GM10266 (cell line): Measurements from ENCODE around the gene KRTAP4-11.
A peak's percentile ranks its signal among the peaks of the same experiment; 100 is the strongest.
"Not testable (repeated sequence)": the region's sequence is repeated elsewhere in the genome, so short reads cannot be mapped to it uniquely, and the experiment has no call there.

Source experiments
- DNase-seq: peaks from one replicate; pipeline ENCODE4 v3.0.0; 2012; ENCODE audit errors: extremely low spot score
- TF ChIP-seq, protein P1 (sequence below): IDR thresholded peaks from 2 replicates; pipeline ENCODE4 v1.5.1; 2012; ENCODE audit warnings: mild to moderate bottlenecking, low read depth; ENCODE audit not compliant: control insufficient read depth, insufficient read depth; ENCODE audit errors: missing control alignments

Gene KRTAP4-11

DNA sequence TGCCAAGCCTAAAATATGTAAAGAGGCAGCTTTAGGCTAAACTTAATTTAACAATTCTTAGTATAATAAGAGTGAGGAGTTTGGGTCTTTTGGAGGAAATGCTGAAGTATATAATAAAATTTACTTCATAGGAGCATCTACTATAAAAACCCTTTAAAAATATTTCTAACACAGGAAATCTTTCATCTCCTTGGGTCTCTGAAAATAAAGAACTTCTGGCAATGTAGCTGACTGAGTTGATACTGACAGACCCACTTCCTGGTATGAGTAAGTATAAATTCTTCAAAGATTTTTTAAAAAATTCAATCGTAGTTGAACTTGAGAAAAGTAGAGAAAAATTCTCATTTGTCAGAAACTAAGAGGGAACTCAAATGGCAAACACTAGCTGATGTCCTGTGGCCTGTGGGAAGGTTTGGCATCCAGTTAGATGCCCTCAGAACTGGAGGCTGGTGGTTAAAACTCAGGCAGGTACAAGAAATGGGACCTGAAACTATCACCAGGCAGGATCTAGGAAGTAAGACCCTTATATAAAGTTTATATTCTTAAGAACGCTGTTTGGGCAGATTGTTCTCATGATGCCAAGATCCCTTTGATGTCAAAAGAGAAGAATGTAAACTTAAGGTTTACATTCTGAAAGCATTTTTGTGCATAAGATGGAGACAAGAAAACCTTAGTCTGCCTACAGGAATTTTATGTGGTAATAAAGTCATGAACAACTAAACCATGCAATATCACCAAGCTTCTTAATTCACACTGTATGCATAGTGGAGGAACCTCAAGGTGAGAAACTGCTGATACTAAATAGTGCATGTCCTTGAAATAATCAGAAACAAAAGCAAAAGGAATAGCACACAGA, 15.9 kb upstream of the KRTAP4-11 start:
- TF ChIP-seq, protein P1, sequence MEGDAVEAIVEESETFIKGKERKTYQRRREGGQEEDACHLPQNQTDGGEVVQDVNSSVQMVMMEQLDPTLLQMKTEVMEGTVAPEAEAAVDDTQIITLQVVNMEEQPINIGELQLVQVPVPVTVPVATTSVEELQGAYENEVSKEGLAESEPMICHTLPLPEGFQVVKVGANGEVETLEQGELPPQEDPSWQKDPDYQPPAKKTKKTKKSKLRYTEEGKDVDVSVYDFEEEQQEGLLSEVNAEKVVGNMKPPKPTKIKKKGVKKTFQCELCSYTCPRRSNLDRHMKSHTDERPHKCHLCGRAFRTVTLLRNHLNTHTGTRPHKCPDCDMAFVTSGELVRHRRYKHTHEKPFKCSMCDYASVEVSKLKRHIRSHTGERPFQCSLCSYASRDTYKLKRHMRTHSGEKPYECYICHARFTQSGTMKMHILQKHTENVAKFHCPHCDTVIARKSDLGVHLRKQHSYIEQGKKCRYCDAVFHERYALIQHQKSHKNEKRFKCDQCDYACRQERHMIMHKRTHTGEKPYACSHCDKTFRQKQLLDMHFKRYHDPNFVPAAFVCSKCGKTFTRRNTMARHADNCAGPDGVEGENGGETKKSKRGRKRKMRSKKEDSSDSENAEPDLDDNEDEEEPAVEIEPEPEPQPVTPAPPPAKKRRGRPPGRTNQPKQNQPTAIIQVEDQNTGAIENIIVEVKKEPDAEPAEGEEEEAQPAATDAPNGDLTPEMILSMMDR = no peak
- DNase-seq = no peak

DNA sequence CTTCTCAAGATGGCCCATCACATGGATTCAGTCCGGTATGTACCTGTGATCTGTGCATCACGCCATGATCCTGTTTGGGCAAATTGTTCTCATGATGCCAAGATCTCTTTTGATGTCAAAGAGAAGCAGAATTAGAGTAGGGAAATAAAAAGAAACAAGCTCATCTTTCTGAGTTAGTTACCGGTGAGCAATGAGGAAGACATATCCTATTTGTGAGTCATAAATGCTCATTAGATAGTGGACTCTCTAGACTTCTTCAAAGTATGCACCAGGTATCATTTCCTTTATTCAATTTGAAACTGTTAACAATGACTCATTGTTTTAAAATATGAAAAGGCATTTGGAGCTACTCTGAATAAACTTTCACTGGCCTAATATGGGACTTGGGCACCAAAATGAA, 13.8 kb upstream of the KRTAP4-11 start:
- DNase-seq = peak; percentile 17

DNA sequence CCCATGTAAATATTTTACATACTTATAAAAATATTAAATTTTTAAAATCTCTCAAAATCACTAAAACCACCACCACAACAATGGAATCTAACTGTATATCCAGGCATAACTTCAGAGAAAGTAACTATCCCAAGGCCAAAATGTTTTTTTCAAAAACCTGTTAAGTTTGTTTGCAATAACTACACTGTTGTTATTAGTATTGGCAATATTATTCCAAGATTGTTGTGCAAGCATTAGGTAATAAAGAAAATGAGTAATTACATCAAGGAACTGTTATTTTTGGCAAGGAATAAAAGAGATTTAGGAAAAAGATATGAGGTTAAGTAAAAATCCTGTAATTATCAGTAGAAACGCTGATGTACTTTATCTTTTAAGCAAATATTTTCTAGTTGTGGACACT, 9.2 kb upstream of the KRTAP4-11 start:
- DNase-seq = no peak
- TF ChIP-seq, protein P1 = no peak

More for the DNA sequence above, 13.8 kb upstream of the KRTAP4-11 start:
- TF ChIP-seq, protein P1 = no peak

DNA sequence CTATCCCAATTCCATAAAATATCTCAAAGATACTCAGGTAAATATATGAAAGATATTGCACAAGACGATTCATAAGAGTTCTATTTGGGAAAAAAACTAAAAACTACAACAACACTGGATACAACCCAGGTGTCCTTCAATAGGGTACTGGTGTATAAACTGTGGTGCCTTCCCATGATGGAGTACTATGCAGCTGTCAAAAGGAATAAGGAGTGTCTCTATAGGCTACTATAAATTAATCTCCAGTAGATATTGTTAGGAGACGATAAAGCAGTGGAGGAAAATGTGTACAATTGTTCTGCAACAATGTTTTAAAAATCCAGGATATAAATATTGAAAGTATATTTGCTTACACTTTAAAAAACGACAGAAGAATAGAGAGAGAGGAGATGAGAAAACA, 8.2 kb upstream of the KRTAP4-11 start:
- DNase-seq = no peak

DNA sequence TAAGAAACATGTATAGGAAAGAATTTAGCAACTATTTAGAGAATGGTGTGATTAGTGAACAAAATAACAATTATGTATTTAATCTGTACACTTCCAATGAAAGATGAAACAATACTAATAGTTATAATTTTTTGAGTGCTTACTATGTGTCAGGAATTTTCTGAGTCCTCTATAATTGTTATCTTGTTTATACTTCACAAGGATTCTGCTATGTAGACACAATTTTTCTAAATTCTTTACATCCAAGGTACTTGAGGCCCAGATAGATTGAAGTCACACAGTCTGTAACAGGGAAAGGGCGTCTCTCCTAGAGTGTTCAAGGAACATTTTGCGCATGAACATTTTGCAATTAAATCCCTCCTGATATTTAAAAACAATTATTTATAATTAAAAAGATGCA, 6.9 kb upstream of the KRTAP4-11 start:
- TF ChIP-seq, protein P1 = no peak
- DNase-seq = no peak

More for the DNA sequence above, 8.2 kb upstream of the KRTAP4-11 start:
- TF ChIP-seq, protein P1 = no peak

DNA sequence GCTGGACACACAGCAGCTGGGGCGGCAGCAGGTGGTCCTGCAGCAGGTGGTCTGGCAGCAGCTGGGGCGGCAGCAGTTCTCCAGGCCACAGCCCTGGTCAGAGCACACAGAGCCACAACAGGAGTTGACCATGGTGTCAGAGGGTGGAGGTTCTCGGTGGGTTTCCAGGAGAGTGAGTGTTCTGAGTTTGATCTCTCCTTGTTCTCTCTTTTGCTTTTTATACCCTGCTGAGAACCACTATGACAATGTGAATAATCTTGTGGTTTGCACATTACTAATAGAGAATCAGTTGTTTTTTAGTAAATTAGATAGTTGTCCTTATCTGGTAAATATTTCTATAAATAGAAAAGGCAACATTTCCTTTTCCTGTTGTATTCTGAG, 5.8 kb upstream of the KRTAP4-11 start, which contains the start of gene KRTAP4-12:
KRTAP4-12 (minus strand) TSS at position 192 of the 381 bp plus-strand sequence; CDS start at position 132, 60 bp downstream.
- not testable (repeated sequence) for DNase-seq

DNA sequence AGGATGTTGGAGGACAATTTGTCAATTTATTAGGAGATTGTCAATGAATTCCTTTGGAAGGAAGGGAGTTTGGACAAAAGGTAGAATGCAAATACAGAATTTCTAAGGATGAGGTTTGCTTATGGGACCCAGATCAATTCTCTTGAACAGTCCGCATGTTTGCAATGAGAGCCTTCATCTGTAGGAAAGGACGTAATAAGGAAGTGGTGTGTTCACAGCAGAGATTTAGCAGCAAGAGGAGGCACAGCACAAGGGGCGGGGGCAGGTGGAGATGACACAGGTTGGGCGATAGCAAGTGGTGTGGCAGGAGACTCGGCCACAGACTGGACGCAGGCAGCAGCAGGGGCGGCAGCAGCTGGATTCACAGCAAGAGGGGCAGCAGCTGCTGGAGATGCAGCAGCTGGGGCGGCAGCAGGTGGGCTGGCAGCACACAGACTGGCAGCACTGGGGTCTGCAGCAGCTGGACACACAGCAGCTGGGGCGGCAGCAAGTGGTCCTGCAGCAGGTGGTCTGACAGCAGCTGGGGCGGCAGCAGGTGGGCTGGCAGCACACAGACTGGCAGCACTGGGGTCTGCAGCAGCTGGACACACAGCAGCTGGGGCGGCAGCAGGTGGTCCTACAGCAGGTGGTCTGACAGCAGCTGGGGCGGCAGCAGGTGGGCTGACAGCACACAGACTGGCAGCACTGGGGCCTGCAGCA, 5.3 kb upstream of the KRTAP4-11 start:
- not testable (repeated sequence) for DNase-seq

DNA sequence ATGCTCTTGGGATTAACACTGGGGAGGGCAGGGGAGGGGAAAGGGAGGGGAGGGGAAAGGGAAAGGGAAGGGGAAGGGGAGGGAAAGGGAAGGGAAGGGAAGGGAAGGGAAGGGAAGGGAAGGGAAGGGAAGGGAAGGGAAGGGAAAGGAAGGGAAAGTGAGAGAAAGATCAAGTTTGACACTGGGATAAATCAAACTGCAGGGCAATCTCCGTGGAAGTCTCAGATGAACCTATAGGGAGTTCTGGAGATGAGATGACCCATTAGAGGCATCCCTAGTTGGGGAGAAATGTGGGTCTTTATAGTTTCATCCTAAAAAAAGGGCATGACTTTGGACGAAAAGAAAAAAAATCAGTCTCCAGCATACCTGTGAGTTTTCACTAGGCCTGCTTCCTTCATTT, 3.6 kb upstream of the KRTAP4-11 start:
- no peak for DNase-seq
- TF ChIP-seq, protein P1 = no peak

DNA sequence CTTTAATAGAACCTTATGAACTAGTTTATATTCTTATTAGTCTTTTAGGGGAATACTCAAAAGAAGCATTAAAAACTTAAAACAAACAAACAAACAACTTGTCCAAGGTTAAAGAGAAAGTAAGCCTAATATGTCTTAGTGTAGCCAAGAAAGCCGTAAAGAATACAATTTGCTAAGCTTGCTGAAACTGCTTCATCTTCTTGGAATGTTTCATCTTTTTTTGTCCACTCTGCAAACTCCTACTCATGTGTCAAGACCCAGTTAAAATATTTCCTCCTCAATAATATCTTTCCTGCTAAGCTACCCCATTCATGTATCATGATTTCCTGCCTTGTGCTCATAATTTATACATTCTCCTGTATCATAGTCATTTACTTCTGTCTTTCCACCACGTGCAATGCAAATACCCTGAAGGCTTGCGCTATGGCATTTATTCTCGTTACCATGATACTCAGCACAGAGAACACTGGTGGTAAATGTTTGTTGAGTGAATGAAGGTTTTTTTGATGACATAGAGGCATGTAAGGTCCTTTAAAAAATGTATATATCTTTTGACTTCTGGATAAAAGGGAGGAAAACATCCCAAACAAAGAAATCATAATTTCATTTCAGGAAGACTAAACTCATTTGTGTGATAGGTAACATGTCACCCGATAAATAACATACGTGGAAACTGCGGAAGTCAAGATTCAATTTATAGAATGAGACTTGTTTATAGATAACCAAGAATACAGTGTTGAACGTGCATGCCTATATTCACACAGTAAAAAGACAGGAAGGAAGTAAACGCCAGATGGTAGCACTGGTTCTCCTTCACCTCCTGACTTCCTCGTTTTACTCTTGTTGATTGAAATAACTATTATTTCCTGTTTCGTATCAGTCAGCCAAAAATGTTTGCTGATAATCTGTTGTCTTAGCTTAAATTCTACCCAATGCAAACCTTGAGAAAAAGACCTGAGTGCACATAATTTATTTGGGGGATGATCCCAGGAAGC, 1.8 kb upstream of the KRTAP4-11 start:
- DNase-seq = not testable (repeated sequence)
